WTC11 (cell line): Measurements from ENCODE around the gene PEX1. TPM values are rescaled to one million over a fixed set of nuclear protein-coding genes. Genes with fewer than 3 reads are reported as not detected.
"Not testable (repeated sequence)": the region's sequence is repeated elsewhere in the genome, so short reads cannot be mapped to it uniquely, and the experiment has no call there.

Source experiments
- ATAC-seq: fragments of 200-7000 bp; cut with Tn5 transposase; 2 replicates; pipeline ENCODE4 v1.10.0; 2021; ENCODE audit warnings: mild to moderate bottlenecking, moderate library complexity
- CTCF ChIA-PET: fragments of 300-600 bp; sonication (Branson Sonifier 250); formaldehyde crosslinking; loops from one replicate; lab custom pipeline; 2021; ENCODE audit warnings: antibody characterized with exemption; lab: Charles Lee
- POLR2A ChIA-PET: fragments of 350-600 bp; sonication (Branson Sonifier 250); formaldehyde crosslinking; loops from one replicate; lab custom pipeline; 2021; ENCODE audit warnings: antibody characterized with exemption; lab: Charles Lee
- DNase-seq: peaks from one replicate; pipeline ENCODE4 v3.0.0; 2021; ENCODE audit warnings: low spot score
- H3K27ac Mint-ChIP-seq: 2 replicates; pipeline ENCODE4 v1.8.0; 2021; ENCODE audit warnings: mixed read lengths
- H3K27me3 Mint-ChIP-seq: 2 replicates; pipeline ENCODE4 v1.8.0; 2021; ENCODE audit warnings: low read depth, mild to moderate bottlenecking, moderate library complexity, mixed read lengths
- H3K36me3 Mint-ChIP-seq: 2 replicates; pipeline ENCODE4 v1.8.0; 2021; ENCODE audit warnings: mixed read lengths
- H3K4me1 Mint-ChIP-seq: 2 replicates; pipeline ENCODE4 v1.8.0; 2022; ENCODE audit warnings: mixed read lengths
- H3K4me3 Mint-ChIP-seq: 2 replicates; pipeline ENCODE4 v1.8.0; 2021; ENCODE audit warnings: mild to moderate bottlenecking, moderate library complexity, mixed read lengths
- H3K9me3 Mint-ChIP-seq: 2 replicates; pipeline ENCODE4 v1.8.0; 2021; ENCODE audit warnings: mixed read lengths
- ATF1 ChIP-seq: sonication (generic); formaldehyde crosslinking; IDR thresholded peaks from 2 replicates; pipeline ENCODE4 v1.8.1; 2023; ENCODE audit warnings: mild to moderate bottlenecking, moderate library complexity, missing genetic modification reagents
- EMX1 ChIP-seq: fragments of 250-450 bp; sonication (Bioruptor Pico); IDR thresholded peaks from 2 replicates; pipeline ENCODE4 v1.8.0; 2021; ENCODE audit warnings: mild to moderate bottlenecking
- FOXJ3 ChIP-seq: sonication (generic); formaldehyde crosslinking; IDR thresholded peaks from 2 replicates; pipeline ENCODE4 v1.9.0; 2021; ENCODE audit warnings: missing genetic modification reagents, mild to moderate bottlenecking, borderline replicate concordance
- FOXP1 ChIP-seq: sonication (generic); formaldehyde crosslinking; IDR thresholded peaks from 2 replicates; pipeline ENCODE4 v1.8.0; 2022; ENCODE audit warnings: missing genetic modification reagents, mild to moderate bottlenecking, moderate library complexity, borderline replicate concordance
- GABPB1 ChIP-seq: sonication (generic); formaldehyde crosslinking; IDR thresholded peaks from 2 replicates; pipeline ENCODE4 v1.8.1; 2023; ENCODE audit warnings: mild to moderate bottlenecking, missing genetic modification reagents
- GTF2I ChIP-seq: fragments of 250-450 bp; sonication (Bioruptor Pico); conservative IDR thresholded peaks from 2 replicates; pipeline ENCODE4 v1.4.0; 2021; ENCODE audit warnings: mild to moderate bottlenecking
- HMGA2 ChIP-seq: fragments of 250-450 bp; sonication (Bioruptor Pico); IDR thresholded peaks from 2 replicates; pipeline ENCODE4 v1.4.0; 2021; ENCODE audit warnings: mild to moderate bottlenecking, moderate library complexity
- JUN ChIP-seq: sonication (generic); formaldehyde crosslinking; IDR thresholded peaks from 2 replicates; pipeline ENCODE4 v1.8.0; 2023; ENCODE audit warnings: mild to moderate bottlenecking, missing genetic modification reagents
- MYBL2 ChIP-seq: sonication (generic); formaldehyde crosslinking; IDR thresholded peaks from 2 replicates; pipeline ENCODE4 v1.8.1; 2023; ENCODE audit warnings: mild to moderate bottlenecking, moderate library complexity, missing genetic modification reagents
- PRRX2 ChIP-seq: fragments of 250-450 bp; sonication (Bioruptor Pico); IDR thresholded peaks from 2 replicates; pipeline ENCODE4 v1.8.0; 2021; ENCODE audit warnings: mild to moderate bottlenecking
- RELA ChIP-seq: sonication (generic); formaldehyde crosslinking; IDR thresholded peaks from 2 replicates; pipeline ENCODE4 v1.8.1; 2022; ENCODE audit warnings: missing genetic modification reagents, mild to moderate bottlenecking, borderline replicate concordance
- RORB ChIP-seq: fragments of 250-450 bp; sonication (Bioruptor Pico); IDR thresholded peaks from 2 replicates; pipeline ENCODE4 v1.9.0; 2021; ENCODE audit warnings: mild to moderate bottlenecking
- SOX15 ChIP-seq: fragments of 250-450 bp; sonication (Bioruptor Pico); IDR thresholded peaks from 2 replicates; pipeline ENCODE4 v1.9.0; 2021; ENCODE audit warnings: mild to moderate bottlenecking
- TEAD4 ChIP-seq: sonication (generic); formaldehyde crosslinking; IDR thresholded peaks from 2 replicates; pipeline ENCODE4 v1.8.0; 2022; ENCODE audit warnings: mild to moderate bottlenecking, missing genetic modification reagents
- ZNF219 ChIP-seq: sonication (generic); formaldehyde crosslinking; IDR thresholded peaks from 2 replicates; pipeline ENCODE4 v1.8.0; 2023; ENCODE audit warnings: missing genetic modification reagents, mild to moderate bottlenecking, borderline replicate concordance
- ZNF416 ChIP-seq: fragments of 250-450 bp; sonication (Bioruptor Pico); IDR thresholded peaks from 2 replicates; pipeline ENCODE4 v1.9.0; 2021; ENCODE audit warnings: mild to moderate bottlenecking, inconsistent platforms
- total RNA-seq: library from RNA; stranded (reverse); gene quantifications from 3 replicates; pipeline ENCODE4 v1.2.3, GENCODE V29; 2021
- TF ChIP-seq, protein P1 (sequence below): fragments of 250-450 bp; sonication (Bioruptor Pico); IDR thresholded peaks from 2 replicates; pipeline ENCODE4 v1.9.0; 2021; ENCODE audit warnings: mild to moderate bottlenecking
- TF ChIP-seq, protein P2 (sequence below): fragments of 250-450 bp; sonication (Bioruptor Pico); IDR thresholded peaks from 2 replicates; pipeline ENCODE4 v1.9.0; 2021; ENCODE audit warnings: mild to moderate bottlenecking
- TF ChIP-seq, protein P3 (sequence below): sonication (generic); formaldehyde crosslinking; conservative IDR thresholded peaks from 2 replicates; pipeline ENCODE4 v1.8.1; 2022; ENCODE audit warnings: mild to moderate bottlenecking, missing genetic modification reagents
- TF ChIP-seq, protein P4 (sequence below): sonication (generic); formaldehyde crosslinking; IDR thresholded peaks from 2 replicates; pipeline ENCODE4 v1.8.1; 2022; ENCODE audit warnings: low read depth, missing genetic modification reagents, borderline replicate concordance
- TF ChIP-seq, protein P5 (sequence below): sonication (generic); formaldehyde crosslinking; IDR thresholded peaks from 2 replicates; pipeline ENCODE4 v1.8.0; 2022; ENCODE audit warnings: mild to moderate bottlenecking, missing genetic modification reagents
- TF ChIP-seq, protein P6 (sequence below): sonication (generic); formaldehyde crosslinking; IDR thresholded peaks from 2 replicates; pipeline ENCODE4 v1.8.0; 2022; ENCODE audit warnings: mild to moderate bottlenecking, missing genetic modification reagents
- TF ChIP-seq, protein P7 (sequence below): sonication (generic); formaldehyde crosslinking; IDR thresholded peaks from 2 replicates; pipeline ENCODE4 v1.8.1; 2022; ENCODE audit warnings: mild to moderate bottlenecking, missing genetic modification reagents, moderate library complexity, borderline replicate concordance
- TF ChIP-seq, protein P8 (sequence below): sonication (generic); formaldehyde crosslinking; IDR thresholded peaks from 2 replicates; pipeline ENCODE4 v1.8.0; 2023; ENCODE audit warnings: missing genetic modification reagents, mild to moderate bottlenecking, borderline replicate concordance

The PEX1 gene
- total RNA-seq, 1 experiment from 2014 or later, result 24.9 TPM

DNA sequence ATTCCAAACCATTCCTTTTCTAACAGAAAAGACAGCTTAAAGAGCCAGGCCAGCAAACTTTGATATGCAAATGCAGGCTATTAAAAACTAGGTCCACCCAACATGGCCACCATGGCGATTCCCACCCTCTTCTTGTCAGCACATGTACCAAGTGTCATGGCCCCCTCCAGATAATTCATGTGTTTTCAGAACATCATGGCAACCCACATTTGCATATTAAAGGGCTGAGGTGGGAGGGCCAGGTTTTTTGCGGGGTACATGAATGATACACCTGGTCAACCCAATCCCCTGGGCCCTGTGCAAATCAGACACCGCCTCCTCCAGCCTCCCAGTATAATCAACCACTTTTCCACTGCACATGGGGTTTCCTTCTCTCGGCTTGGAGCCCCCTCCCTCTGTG, 49.6 kb downstream of the PEX1 start:
- CTCF ChIA-PET, result no interaction called here
- H3K9me3 Mint-ChIP-seq, result no peaks in the 10 kb centered on the region

DNA sequence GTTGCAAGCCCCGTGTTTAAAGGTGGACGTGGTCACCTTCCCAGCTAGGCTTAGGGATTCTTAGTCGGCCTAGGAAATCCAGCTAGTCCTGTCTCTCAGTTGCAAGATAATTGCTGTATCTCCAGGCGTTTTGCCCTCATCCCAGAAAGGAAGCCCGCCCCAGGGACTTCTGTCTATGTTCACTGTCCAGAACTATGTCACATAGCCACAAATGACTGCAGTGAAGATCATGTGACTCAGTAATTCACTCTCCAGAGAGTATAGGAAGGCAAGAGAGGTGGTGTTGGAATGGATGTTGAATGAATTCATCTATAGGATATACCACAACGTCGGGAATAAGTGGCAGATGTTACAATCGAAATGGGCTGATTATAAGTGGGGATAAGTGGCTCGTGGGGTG, 50.2 kb downstream of the PEX1 start:
- no peak overlapping the region for H3K4me3 Mint-ChIP-seq
- CTCF ChIA-PET, result no interaction called here

More for the DNA sequence above, 49.6 kb downstream of the PEX1 start:
- DNase-seq, result no peak
- POLR2A ChIA-PET, result no interaction called here
- no peaks in the 10 kb centered on the region for H3K36me3 Mint-ChIP-seq
- no peaks in the 10 kb centered on the region for H3K27me3 Mint-ChIP-seq
- H3K4me1 Mint-ChIP-seq, result peaks cover 14% of the 10 kb centered on the region
- no peak overlapping the region for H3K27ac Mint-ChIP-seq
- H3K4me3 Mint-ChIP-seq, result no peak overlapping the region
- TF ChIP-seq, protein P1, sequence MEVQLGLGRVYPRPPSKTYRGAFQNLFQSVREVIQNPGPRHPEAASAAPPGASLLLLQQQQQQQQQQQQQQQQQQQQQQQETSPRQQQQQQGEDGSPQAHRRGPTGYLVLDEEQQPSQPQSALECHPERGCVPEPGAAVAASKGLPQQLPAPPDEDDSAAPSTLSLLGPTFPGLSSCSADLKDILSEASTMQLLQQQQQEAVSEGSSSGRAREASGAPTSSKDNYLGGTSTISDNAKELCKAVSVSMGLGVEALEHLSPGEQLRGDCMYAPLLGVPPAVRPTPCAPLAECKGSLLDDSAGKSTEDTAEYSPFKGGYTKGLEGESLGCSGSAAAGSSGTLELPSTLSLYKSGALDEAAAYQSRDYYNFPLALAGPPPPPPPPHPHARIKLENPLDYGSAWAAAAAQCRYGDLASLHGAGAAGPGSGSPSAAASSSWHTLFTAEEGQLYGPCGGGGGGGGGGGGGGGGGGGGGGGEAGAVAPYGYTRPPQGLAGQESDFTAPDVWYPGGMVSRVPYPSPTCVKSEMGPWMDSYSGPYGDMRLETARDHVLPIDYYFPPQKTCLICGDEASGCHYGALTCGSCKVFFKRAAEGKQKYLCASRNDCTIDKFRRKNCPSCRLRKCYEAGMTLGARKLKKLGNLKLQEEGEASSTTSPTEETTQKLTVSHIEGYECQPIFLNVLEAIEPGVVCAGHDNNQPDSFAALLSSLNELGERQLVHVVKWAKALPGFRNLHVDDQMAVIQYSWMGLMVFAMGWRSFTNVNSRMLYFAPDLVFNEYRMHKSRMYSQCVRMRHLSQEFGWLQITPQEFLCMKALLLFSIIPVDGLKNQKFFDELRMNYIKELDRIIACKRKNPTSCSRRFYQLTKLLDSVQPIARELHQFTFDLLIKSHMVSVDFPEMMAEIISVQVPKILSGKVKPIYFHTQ (CRISPR knock-in tag), result no peak
- TF ChIP-seq, protein P2, sequence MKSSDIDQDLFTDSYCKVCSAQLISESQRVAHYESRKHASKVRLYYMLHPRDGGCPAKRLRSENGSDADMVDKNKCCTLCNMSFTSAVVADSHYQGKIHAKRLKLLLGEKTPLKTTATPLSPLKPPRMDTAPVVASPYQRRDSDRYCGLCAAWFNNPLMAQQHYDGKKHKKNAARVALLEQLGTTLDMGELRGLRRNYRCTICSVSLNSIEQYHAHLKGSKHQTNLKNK (CRISPR knock-in tag), result no peak
- no peak for TF ChIP-seq SOX15 (CRISPR knock-in tag)
- TF ChIP-seq, protein P3, sequence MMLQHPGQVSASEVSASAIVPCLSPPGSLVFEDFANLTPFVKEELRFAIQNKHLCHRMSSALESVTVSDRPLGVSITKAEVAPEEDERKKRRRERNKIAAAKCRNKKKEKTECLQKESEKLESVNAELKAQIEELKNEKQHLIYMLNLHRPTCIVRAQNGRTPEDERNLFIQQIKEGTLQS, result no peak
- TF ChIP-seq JUN (CRISPR knock-in tag), result no peak
- peak; percentile 36 for ATAC-seq

DNA sequence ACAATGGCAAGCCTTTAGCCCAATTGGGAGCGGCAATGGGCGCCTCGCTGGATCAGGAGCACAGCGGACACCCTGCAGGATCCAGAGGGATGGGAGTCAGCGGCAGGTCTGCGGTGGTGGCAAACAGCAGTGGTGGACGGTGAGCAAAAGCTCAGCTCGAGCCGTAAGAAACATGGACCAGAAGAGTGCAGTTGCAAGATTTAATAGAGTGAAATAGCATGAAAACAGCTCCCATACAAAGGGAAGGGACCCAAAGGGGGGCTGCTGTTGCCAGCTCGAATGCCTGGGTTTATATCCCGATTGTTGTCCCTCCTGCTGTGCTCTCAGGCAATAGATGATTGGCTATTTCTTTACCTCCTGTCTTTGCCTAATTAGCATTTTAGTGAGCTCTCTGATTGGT, 50.6 kb downstream of the PEX1 start, which contains the start of gene ERVW-1:
Gene ERVW-1 (minus strand): TSS at position 266 of the 400 bp plus-strand sequence. CDS start 7,565 bp downstream, outside the sequence.
- H3K4me1 Mint-ChIP-seq, result peaks cover 14% of the 10 kb centered on the region
- H3K4me3 Mint-ChIP-seq, H3K27ac Mint-ChIP-seq, ATAC-seq, H3K36me3 Mint-ChIP-seq, H3K9me3 Mint-ChIP-seq, CTCF ChIA-PET, DNase-seq, POLR2A ChIA-PET, H3K27me3 Mint-ChIP-seq: not testable (repeated sequence)

More for the DNA sequence above, 50.2 kb downstream of the PEX1 start:
- POLR2A ChIA-PET, result no interaction called here
- DNase-seq, result no peak
- no peak for ATAC-seq
- Mint-ChIP-seq H3K9me3 (no peaks in the 10 kb centered on the region), H3K4me1 (peaks cover 14% of the 10 kb centered on the region), H3K36me3 (no peaks in the 10 kb centered on the region), H3K27me3 (no peaks in the 10 kb centered on the region), H3K27ac (no peak overlapping the region)
- TF ChIP-seq, protein P4, sequence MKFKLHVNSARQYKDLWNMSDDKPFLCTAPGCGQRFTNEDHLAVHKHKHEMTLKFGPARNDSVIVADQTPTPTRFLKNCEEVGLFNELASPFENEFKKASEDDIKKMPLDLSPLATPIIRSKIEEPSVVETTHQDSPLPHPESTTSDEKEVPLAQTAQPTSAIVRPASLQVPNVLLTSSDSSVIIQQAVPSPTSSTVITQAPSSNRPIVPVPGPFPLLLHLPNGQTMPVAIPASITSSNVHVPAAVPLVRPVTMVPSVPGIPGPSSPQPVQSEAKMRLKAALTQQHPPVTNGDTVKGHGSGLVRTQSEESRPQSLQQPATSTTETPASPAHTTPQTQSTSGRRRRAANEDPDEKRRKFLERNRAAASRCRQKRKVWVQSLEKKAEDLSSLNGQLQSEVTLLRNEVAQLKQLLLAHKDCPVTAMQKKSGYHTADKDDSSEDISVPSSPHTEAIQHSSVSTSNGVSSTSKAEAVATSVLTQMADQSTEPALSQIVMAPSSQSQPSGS (CRISPR knock-in tag), result no peak
- TF ChIP-seq GTF2I, result no peak
- no peak for TF ChIP-seq ATF1
- TF ChIP-seq, protein P5, sequence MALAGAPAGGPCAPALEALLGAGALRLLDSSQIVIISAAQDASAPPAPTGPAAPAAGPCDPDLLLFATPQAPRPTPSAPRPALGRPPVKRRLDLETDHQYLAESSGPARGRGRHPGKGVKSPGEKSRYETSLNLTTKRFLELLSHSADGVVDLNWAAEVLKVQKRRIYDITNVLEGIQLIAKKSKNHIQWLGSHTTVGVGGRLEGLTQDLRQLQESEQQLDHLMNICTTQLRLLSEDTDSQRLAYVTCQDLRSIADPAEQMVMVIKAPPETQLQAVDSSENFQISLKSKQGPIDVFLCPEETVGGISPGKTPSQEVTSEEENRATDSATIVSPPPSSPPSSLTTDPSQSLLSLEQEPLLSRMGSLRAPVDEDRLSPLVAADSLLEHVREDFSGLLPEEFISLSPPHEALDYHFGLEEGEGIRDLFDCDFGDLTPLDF (CRISPR knock-in tag), result no peak
- TF ChIP-seq ZNF219, result no peak
- no peak for TF ChIP-seq PRRX2
- no peak for TF ChIP-seq RELA (CRISPR knock-in tag)
- no peak for TF ChIP-seq EMX1 (CRISPR knock-in tag)
- no peak for TF ChIP-seq RORB (CRISPR knock-in tag)
- TF ChIP-seq, protein P6, sequence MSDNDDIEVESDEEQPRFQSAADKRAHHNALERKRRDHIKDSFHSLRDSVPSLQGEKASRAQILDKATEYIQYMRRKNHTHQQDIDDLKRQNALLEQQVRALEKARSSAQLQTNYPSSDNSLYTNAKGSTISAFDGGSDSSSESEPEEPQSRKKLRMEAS, result no peak
- no peak for TF ChIP-seq GABPB1 (CRISPR knock-in tag)
- TF ChIP-seq FOXJ3 (CRISPR knock-in tag), result no peak
- no peak for TF ChIP-seq MYBL2 (CRISPR knock-in tag)
- TF ChIP-seq HMGA2 (CRISPR knock-in tag), result no peak
- TF ChIP-seq FOXP1 (CRISPR knock-in tag), result no peak
- TF ChIP-seq, protein P7, sequence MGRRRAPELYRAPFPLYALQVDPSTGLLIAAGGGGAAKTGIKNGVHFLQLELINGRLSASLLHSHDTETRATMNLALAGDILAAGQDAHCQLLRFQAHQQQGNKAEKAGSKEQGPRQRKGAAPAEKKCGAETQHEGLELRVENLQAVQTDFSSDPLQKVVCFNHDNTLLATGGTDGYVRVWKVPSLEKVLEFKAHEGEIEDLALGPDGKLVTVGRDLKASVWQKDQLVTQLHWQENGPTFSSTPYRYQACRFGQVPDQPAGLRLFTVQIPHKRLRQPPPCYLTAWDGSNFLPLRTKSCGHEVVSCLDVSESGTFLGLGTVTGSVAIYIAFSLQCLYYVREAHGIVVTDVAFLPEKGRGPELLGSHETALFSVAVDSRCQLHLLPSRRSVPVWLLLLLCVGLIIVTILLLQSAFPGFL (CRISPR knock-in tag), result no peak
- TF ChIP-seq ZNF416 (CRISPR knock-in tag), result no peak
- TF ChIP-seq, protein P8, sequence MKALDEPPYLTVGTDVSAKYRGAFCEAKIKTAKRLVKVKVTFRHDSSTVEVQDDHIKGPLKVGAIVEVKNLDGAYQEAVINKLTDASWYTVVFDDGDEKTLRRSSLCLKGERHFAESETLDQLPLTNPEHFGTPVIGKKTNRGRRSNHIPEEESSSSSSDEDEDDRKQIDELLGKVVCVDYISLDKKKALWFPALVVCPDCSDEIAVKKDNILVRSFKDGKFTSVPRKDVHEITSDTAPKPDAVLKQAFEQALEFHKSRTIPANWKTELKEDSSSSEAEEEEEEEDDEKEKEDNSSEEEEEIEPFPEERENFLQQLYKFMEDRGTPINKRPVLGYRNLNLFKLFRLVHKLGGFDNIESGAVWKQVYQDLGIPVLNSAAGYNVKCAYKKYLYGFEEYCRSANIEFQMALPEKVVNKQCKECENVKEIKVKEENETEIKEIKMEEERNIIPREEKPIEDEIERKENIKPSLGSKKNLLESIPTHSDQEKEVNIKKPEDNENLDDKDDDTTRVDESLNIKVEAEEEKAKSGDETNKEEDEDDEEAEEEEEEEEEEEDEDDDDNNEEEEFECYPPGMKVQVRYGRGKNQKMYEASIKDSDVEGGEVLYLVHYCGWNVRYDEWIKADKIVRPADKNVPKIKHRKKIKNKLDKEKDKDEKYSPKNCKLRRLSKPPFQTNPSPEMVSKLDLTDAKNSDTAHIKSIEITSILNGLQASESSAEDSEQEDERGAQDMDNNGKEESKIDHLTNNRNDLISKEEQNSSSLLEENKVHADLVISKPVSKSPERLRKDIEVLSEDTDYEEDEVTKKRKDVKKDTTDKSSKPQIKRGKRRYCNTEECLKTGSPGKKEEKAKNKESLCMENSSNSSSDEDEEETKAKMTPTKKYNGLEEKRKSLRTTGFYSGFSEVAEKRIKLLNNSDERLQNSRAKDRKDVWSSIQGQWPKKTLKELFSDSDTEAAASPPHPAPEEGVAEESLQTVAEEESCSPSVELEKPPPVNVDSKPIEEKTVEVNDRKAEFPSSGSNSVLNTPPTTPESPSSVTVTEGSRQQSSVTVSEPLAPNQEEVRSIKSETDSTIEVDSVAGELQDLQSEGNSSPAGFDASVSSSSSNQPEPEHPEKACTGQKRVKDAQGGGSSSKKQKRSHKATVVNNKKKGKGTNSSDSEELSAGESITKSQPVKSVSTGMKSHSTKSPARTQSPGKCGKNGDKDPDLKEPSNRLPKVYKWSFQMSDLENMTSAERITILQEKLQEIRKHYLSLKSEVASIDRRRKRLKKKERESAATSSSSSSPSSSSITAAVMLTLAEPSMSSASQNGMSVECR (CRISPR knock-in tag), result no peak
- no peak for TF ChIP-seq TEAD4 (CRISPR knock-in tag)
